GM19240 (cell line): ENCODE data around the gene YTHDF1.
"Not testable (repeated sequence)": the region's sequence is repeated elsewhere in the genome, so short reads cannot be mapped to it uniquely, and the experiment has no call there.

ENCODE experiments used
- DNase-seq: peaks from one replicate; pipeline ENCODE4 v3.0.0; 2011; ENCODE audit warnings: low spot score; ENCODE audit not compliant: insufficient read length

The YTHDF1 gene

GRCh38 chr20:63227260-63227659 lies 11.3 kb upstream of the YTHDF1 start:
- no peak for DNase-seq

DNA sequence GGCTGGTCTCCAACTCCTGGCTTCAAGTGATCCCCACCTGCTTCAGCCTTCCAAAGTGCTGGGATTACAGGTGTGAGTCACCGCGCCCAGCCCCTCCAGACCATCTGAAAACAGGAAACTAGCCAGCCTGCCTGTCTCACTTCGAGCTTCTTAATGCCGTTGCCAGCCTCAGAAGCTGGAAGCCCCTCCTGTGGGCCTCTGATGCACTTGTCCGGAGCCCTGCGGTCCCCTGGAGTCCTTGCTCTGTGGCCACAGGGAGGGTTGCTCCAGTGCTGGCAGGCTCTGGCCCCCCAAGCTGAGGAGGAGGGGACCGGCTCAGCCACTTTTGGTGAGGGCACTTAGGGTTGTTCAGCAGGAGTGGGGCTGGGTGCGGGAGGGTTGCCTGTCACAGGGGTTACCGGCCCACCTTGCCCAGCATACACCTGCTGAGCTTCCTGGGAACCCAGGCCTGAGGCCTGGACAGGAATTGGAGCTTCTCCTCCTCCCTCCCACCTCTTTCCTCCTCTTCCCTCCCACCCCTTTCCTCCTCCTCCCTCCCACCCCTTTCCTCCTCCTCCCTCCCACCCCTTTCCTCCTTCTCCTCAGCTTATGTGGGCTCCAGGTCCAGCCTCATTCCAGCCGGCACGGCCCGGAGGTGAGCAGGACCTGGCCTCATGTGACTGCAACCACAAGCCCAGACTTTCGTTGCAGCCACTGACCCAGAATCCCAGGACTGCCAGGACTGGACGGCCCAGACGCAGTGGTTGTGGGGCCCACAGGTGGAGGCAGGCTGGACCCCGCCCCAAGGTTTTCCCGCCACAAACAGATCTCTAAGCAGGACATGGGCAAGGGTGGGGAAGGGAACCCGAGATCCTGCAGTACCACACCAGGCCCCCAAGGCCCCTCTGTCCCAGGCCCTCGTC lies 10.4 kb upstream of the YTHDF1 start:
- no peak for DNase-seq

DNA sequence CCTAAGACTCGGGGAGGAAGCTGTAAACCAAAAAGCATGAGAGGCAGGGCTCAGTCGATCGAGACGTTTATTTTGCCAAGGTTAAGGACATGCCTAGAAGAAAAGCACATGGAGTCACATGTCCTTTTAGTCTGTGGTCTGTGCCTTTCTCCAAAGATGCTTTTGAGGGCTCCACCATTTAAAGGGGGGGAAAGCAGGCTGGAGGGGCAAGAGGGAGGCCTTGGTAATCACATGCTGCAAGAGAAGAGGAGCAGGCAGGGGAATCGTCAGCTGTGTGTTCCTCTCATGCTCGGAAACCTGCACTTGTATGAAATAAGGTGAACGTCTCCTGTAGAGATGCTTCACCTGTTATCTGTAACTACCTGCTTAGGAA lies 9.1 kb upstream of the YTHDF1 start:
- no peak for DNase-seq

- DNase-seq = no peak
These were observed 8.6 kb upstream of the YTHDF1 start for GRCh38 chr20:63224412-63225081.

DNA sequence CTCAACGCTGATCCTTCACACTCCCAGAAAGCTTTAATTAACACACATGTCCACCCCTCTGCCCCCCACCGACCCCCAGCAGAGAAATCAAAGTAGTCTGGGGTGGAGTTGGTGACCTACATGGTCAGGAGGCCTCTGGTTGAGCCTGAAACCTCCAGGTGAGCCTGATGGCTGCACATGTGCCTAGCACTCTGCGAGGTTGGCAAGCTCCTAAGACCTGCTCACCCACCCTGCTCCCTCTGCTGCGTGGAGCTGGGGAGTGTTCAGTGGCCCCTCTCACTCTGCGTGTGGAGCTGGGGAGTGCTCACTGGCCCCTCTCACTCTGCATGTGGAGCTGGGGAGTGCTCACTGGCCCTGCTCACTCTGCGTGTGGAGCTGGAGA lies 7.9 kb upstream of the YTHDF1 start:
- DNase-seq = no peak

GRCh38 chr20:63223121-63223825 lies 7.3 kb upstream of the YTHDF1 start:
- no peak for DNase-seq

GRCh38 chr20:63222541-63222940 lies 6.6 kb upstream of the YTHDF1 start:
- no peak for DNase-seq

DNA sequence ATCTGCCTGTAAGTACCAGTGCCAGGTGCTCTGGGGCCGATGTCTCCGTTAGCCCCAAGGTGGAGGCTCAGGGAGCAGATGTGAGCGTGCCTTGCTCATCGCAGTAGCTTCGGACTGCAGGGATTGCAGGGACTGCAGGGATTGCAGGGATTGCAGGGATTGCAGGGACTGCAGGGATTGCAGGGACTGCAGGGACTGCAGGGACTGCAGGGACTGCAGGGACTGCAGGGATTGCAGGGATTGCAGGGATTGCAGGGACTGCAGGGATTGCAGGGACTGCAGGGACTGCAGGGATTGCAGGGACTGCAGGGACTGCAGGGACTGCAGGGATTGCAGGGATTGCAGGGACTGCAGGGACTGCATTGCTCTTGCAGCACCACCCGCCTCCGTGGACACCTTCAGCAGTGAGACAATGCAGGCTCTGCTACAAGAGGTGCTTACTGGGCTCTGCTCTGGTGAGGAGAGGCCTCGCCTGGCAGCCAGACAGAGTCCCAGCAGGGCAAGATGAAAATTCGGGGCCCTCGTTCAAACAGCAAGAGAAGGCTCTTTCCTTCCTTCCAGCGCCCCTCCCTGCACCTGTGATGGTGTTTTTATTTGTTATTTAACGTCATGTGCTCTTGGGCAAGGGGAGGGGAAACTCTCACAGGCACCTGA lies 5.6 kb upstream of the YTHDF1 start:
- DNase-seq = not testable (repeated sequence)

DNA sequence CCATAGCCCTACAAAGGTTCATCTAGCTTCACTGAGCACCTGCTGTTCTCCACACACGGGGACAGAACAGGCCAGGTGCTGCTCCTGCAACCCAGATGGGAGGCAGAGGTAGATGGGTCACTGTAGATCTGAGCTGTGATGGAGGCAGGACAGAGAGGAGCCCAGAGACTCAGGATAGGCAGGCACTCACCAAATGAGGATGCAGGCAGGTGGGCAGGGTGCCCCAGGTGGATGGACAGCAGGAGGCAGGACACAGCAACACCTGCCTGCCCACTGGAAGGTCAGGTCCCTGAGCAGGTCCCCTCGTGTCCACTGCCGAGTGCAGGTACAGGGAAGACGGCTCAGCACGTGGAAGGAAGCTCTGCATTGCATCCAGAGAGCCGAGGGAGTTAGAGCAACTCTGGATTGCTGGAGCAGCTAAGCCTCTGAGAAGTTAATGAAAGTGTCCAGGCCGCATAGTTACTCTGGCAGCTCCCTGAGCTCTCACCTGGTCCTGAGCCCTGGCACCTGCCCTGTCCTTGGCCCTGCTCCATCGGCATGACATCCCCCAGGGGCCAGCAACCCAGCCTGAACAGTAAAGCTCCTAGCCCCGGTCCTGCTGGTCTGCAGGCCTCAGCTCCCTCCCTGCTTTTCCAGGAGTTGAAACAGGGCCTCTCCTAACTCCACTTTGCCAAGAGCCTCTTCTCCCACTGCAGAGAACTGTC lies 4.9 kb upstream of the YTHDF1 start:
- DNase-seq = no peak

- no peak for DNase-seq
These were observed 4.1 kb upstream of the YTHDF1 start for GRCh38 chr20:63219866-63220521.

DNA sequence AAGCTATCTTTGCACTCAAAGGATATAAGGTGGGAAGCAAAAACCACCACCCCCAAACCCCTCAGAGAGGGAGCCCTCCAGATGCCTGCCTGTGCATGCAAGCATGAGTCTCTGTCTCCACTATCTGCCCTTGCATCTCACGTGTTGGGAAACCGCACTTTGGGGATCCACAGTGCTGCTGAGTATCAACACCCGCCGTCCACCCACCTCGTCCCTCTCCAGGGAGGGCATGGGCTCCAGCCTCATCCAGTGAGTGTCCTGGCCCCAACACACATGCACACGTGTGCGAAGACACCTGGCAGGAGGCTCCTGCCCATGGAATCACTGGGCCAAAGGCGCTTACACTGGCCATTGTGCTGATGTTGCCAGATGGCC lies 3.5 kb upstream of the YTHDF1 start:
- no peak for DNase-seq

DNA sequence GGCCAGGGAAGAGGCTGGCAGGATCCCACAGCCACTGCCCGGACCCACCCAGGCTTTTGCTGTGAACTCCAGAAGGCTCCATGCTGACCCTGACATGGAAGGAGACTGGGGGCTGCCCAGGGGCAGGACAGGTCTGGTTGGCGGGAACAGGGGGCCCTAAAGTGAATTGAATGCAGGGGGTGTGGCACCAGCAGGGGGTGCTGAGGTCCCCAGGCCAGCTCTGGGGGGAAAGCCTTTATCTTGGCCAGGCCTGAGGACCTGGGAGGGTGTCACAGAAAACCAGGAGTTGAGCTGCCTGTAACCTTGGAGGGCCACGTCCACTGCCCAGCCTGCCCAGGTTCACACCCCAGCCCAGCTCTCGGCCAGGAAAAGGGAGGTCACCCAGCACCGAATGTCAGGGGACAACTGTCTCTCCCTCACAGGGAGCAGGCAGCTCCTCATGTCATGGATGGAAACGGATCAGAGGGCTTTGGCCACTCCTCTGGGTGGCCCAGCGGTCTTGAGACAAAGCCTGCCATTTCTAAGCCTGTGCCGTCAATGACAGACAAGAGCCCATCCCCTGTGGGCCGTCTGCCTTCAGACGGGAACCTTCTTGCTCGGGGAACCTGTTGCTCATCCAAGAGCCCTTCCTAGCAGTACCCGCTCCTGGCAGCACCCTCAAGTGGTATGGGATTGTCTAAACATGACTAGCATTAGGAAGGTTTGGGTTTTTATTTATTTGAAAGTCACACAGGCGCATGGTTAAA lies 2.9 kb upstream of the YTHDF1 start:
- no peak for DNase-seq

DNA sequence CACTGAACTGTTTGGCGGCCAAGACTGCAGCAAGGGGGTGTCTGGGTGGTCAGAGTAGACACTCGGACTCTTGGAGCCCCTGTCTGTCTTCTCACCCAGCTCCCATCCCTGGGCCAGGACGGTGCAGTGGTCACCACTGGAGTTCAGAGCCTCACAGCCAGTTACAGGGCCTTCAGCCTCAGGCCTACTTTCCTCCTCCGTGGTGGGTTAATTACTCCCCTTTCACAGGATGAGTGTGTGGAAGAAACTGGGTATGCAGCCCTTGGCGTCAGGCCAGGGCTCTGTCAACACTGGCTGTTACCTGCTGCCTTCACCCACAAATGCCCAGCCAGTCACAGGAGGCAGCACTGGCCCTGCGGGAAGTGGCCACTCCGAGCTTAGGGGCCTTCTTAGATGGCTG lies 1.8 kb upstream of the YTHDF1 start:
- DNase-seq = no peak

DNA sequence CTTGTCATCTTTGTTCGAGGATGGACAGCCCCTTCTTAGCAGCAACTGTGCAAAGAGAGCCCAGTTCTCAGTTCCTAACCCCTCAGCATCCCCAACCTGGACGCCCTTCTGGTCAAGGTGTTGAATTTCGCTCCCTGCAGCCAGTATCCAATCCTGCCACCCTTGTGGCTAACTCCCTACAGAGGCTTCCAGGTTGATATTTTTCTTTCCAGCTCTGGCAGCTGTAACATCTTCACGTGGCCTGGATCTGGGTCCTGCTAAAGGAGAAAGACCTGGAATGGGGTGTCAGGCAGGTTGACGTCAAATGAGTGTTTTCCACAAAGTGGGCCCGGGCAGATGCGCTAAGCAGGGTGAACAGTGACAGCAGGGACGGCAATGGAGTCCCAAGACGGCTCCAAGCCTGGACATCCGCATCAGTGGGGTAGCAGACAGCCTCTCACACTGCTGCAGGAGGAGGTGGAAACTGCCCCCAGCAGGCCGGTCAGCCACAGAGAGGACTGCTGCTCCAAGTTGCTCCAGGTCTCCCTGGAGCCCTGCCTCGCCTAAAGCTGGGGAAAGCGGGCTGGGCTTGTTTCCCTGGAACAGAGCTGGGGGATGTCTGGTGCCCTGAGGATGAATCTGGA lies 1.0 kb upstream of the YTHDF1 start:
- no peak for DNase-seq

GRCh38 chr20:63215101-63216040 lies 560 bp downstream of the YTHDF1 start:
- DNase-seq = no peak

DNA sequence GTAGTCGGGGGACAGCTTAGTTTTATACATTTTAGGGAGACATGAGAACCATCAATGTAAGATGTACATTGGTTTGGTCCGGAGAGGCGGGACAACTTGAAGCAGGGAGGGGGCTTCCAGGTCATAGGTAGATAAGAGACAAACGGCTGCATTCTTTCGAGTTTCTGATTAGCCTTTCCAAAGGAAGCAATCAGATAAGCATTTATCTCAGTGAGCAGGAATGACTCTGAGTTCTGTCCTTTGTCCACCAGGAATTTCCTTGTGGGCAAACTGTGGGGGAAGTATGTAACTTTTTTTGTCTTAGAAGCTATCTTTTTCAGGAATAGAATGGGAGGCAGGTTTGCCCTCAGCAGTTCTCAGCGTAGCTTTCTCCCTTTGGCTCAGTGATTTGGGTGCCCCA lies 1.4 kb downstream of the YTHDF1 start:
- DNase-seq = no peak

DNA sequence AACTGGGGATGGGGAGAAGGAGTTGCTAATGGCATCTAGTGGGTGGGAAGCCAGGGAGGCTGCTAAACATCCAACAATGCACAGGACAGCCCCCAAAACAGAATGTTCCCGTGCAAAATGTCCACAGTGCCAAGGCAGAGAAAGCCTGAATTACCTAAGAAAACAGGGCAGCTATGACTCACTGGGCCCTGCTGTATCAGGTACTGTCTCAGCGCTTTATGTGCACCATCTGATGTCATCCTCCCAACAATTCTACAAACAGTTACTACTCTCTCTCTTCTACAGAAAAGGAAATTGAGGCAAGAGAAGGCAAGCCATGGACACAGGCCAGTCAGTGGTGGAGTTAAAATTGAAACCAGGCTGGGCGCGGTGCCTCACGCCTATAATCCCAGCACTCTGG lies 3.1 kb downstream of the YTHDF1 start:
- DNase-seq = no peak

DNA sequence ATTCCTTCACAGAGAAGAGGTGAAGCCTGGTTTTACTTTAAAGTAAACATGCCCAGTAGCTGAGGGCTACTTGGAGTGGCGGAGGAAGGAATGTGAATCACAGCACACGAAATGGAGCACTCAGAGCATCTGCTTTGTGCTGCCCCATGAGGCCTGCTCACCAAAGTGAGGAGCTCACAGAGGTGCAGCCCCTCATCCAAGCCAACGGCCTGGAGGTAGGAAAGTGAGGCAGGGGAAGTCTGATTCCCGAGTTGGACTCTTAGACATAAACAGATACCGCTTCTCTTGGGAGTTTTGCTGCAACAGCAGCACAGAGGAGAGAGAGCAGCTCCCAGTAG lies 3.6 kb downstream of the YTHDF1 start:
- no peak for DNase-seq
